ENCODE results near the gene RELL1.

GRCh38 chr4:37602454-37603069 is 83.6 kb downstream of the RELL1 start:
- TF ChIP-seq EZH2 (IDR thresholded peaks at IDR 0.05; ENCODE audit: borderline replicate concordance, insufficient read depth, low read length, poor library complexity, severe bottlenecking) (no peak), REST (IDR thresholded peaks at IDR 0.05; ENCODE audit: borderline replicate concordance) (no peak), POLR2AphosphoS5 (IDR thresholded peaks at IDR 0.05) (no peak), EP300 (conservative IDR thresholded peaks at IDR 0.05; ENCODE audit: poor library complexity, severe bottlenecking) (no peak), RAD21 (conservative IDR thresholded peaks at IDR 0.05) (no peak), MXI1 (conservative IDR thresholded peaks at IDR 0.05; ENCODE audit: poor library complexity, severe bottlenecking) (no peak), TAF1 (IDR thresholded peaks at IDR 0.05; ENCODE audit: low read depth) (no peak), SMC3 (conservative IDR thresholded peaks at IDR 0.05; ENCODE audit: poor library complexity) (no peak)
- TF ChIP-seq, protein P1, sequence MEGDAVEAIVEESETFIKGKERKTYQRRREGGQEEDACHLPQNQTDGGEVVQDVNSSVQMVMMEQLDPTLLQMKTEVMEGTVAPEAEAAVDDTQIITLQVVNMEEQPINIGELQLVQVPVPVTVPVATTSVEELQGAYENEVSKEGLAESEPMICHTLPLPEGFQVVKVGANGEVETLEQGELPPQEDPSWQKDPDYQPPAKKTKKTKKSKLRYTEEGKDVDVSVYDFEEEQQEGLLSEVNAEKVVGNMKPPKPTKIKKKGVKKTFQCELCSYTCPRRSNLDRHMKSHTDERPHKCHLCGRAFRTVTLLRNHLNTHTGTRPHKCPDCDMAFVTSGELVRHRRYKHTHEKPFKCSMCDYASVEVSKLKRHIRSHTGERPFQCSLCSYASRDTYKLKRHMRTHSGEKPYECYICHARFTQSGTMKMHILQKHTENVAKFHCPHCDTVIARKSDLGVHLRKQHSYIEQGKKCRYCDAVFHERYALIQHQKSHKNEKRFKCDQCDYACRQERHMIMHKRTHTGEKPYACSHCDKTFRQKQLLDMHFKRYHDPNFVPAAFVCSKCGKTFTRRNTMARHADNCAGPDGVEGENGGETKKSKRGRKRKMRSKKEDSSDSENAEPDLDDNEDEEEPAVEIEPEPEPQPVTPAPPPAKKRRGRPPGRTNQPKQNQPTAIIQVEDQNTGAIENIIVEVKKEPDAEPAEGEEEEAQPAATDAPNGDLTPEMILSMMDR (IDR thresholded peaks at IDR 0.05; ENCODE audit: poor library complexity, severe bottlenecking): no peak

All from neural cell (in vitro differentiated cells).